ENCODE data around the gene DRD4. TPM values are rescaled to one million over a fixed set of nuclear protein-coding genes. Genes with fewer than 3 reads are reported as not detected.

DRD4 gene
- polyA plus RNA-seq, 2 of the 4 experiments (the other 2 are of a cell fraction) = not detected

DNA sequence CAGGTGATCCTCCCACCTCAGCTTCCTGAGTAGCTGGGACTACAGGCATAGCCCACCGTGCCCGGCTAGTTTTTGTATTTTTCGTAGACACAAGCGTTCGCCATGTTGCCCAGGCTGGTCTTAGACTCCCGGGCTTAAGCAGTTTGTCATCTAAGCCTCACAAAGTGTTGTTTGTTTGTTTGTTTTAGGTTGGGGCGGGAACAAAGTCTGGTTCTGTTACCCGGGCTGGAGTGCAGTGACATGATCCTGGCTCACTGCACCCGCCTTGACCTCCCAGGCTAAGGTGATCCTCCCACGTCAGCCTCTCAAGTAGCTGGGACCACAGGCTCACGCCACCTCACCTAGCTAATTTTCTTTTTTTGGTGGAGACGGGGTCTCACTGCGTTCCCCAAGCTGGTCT lies 33.9 kb upstream of the DRD4 start:
- Histone ChIP-seq H3K4me1 (peaks cover 13% of the 10 kb centered on the region), H3K4me3 (no peak overlapping the region), H3K9me3 (no peaks in the 10 kb centered on the region), H3K27ac (no peak overlapping the region), H3K4me2 (no peak overlapping the region)
- TF ChIP-seq HOXB5 (CRISPR knock-in tag; IDR thresholded peaks at IDR 0.05) (no peak), POLR2A (IDR thresholded peaks at IDR 0.05; ENCODE audit: low read length) (no peak), RCOR1 (IDR thresholded peaks at IDR 0.05; ENCODE audit: low read depth, low read length) (no peak), FOSB (CRISPR knock-in tag; IDR thresholded peaks at IDR 0.05) (no peak), EHMT2 (IDR thresholded peaks at IDR 0.05; ENCODE audit: low read depth) (no peak), ZFP36 (IDR thresholded peaks at IDR 0.05; ENCODE audit: borderline replicate concordance, partially characterized antibody) (no peak), NFE2L2 (conservative IDR thresholded peaks at IDR 0.05; ENCODE audit: low read length) (no peak), ESRRA (IDR thresholded peaks at IDR 0.05; ENCODE audit: borderline replicate concordance, low read length) (no peak), RFX5 (IDR thresholded peaks at IDR 0.05) (no peak), CHD4 (IDR thresholded peaks at IDR 0.05; ENCODE audit: borderline replicate concordance) (no peak)
- TF ChIP-seq, protein P1, sequence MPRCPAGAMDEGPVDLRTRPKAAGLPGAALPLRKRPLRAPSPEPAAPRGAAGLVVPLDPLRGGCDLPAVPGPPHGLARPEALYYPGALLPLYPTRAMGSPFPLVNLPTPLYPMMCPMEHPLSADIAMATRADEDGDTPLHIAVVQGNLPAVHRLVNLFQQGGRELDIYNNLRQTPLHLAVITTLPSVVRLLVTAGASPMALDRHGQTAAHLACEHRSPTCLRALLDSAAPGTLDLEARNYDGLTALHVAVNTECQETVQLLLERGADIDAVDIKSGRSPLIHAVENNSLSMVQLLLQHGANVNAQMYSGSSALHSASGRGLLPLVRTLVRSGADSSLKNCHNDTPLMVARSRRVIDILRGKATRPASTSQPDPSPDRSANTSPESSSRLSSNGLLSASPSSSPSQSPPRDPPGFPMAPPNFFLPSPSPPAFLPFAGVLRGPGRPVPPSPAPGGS (IDR thresholded peaks at IDR 0.05) = no peak
- TF ChIP-seq, protein P2, sequence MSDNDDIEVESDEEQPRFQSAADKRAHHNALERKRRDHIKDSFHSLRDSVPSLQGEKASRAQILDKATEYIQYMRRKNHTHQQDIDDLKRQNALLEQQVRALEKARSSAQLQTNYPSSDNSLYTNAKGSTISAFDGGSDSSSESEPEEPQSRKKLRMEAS (IDR thresholded peaks at IDR 0.05) = no peak
- ChIA-PET CTCF (interaction anchor here (1.0 to 1.7 kb wide), 2 partner anchors 10 to 49 kb away, joined by 3 read pairs; no protein-coding TSS in a partner anchor), POLR2A (no interaction called here)
- FAIRE-seq (no peak), DNase-seq (ENCODE audit: low read depth in 1 of 2, low spot score in 1 of 2) (no peak), ATAC-seq (no peak)
- WGBS (ENCODE audit: missing lambda C conversion rate) = 91% methylated on average over 12 of the region's 13 CpGs

DNA sequence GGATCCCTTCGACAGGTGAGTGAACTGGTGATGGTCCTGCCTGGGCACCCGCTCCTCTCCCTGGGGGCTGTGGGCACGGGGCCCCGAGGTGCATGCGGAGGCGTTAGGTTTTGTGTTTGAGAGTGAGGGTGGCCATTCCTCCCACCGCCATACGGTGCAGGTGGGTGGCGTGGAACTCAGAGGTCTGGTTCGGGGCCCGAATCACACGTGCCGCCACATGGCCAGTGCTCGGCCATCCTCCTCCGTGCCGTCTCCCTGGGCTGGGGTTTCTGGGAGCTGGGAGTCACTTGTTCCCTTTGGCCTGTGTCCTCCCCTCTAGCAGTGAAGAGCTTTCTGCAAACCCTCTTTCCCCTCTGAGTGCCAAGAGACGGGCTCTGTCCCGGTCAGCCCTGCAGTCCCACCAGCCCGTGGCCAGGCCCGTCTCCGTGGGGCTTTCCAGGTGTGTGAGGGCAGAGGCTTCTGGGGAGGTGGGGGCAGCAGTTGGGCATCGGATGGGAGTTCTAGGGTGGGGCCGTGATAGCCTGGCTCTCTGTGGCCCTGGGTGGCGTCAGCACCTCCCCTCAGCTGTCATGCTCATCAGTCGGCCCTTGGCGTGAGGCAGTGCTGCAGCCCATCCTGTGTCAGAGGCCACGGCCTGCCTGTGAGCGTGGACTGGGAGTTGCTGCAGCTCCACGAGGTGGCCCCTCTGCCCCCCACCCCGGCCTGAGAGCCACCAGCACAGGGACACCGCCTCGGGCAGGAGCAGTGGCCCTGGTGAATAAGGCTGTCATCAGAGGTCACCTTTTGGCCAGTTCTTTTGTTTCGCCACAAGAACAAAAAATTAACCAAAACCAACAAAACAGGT lies 31.6 kb upstream of the DRD4 start:
- FAIRE-seq = no peak
- WGBS (ENCODE audit: missing lambda C conversion rate) = 90% methylated on average over 20 of the region's 33 CpGs
- Histone ChIP-seq H3K4me1 (peaks cover 13% of the 10 kb centered on the region), H3K4me3 (no peak overlapping the region), H3K4me2 (no peak overlapping the region), H3K9me3 (no peaks in the 10 kb centered on the region), H3K27ac (peak overlapping the region in 1 of 2 experiments; percentile 69; a peak in 3 of 6 replicates)
- ChIA-PET POLR2A (no interaction called here), CTCF (interaction anchor here (0.7 to 2.3 kb wide), 4 partner anchors 9 to 118 kb away, joined by 3 to 7 read pairs (median 4); no protein-coding TSS in a partner anchor)
- no peak for ATAC-seq
- TF ChIP-seq FOSL2 (IDR thresholded peaks at IDR 0.05) = no peak
- TF ChIP-seq FOSL2 (CRISPR knock-in tag; IDR thresholded peaks at IDR 0.05) = no peak
- TF ChIP-seq MYC (IDR thresholded peaks at IDR 0.05; ENCODE audit: borderline replicate concordance, low read length) = no peak
- TF ChIP-seq JUN (IDR thresholded peaks at IDR 0.05) = no peak
- TF ChIP-seq FOSB (CRISPR knock-in tag; IDR thresholded peaks at IDR 0.05) = no peak
- no peak for TF ChIP-seq EHMT2 (IDR thresholded peaks at IDR 0.05; ENCODE audit: low read depth)
- TF ChIP-seq ZFP36 (IDR thresholded peaks at IDR 0.05; ENCODE audit: borderline replicate concordance, partially characterized antibody) = no peak
- TF ChIP-seq EHF (CRISPR knock-in tag; IDR thresholded peaks at IDR 0.05) = no peak
- TF ChIP-seq, protein P1 (IDR thresholded peaks at IDR 0.05) = no peak
- no peak for TF ChIP-seq ZSCAN20 (CRISPR knock-in tag; IDR thresholded peaks at IDR 0.05)
- no peak for DNase-seq (ENCODE audit: low read depth in 1 of 2, low spot score in 1 of 2)

DNA sequence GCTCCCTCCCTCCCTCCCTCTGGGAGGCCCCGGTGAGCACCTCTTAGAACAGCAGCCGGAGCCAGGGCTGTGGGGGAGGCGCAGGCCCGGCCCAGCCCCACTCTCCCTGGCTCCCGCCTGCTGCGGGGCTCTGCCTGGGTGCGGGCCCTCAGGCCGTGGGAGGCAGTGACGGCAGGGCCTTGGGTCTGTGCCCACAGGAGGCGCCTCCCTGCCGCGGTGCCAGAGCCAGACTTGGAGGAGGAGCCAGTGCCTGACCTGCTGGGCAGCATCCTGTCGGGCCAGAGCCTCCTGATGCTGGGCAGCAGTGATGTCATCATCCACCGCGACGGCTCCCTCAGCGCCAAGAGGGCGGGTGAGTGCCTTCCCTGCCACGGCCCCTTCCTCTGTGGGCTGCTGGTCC lies 30.8 kb upstream of the DRD4 start:
- no peak overlapping the region for H3K4me2 ChIP-seq
- ATAC-seq = peak; percentile 31 to 56; a peak in 4 of 6 replicates
- no peak for FAIRE-seq
- ChIA-PET POLR2A (interaction anchor here (1.4 kb wide), 1 partner anchor 30 kb away, joined by 3 read pairs; the partner anchor contains the start of gene PHRF1), CTCF (interaction anchor here (1.0 to 1.7 kb wide), 4 partner anchors 20 to 121 kb away, joined by 3 to 5 read pairs (median 4); no protein-coding TSS in a partner anchor)
- peaks cover 13% of the 10 kb centered on the region for H3K4me1 ChIP-seq
- H3K27ac ChIP-seq = peak overlapping the region in 1 of 2 experiments; percentile 69; a peak in 3 of 6 replicates
- no peak overlapping the region for H3K4me3 ChIP-seq
- no peaks in the 10 kb centered on the region for H3K9me3 ChIP-seq
- no CpG with 5 or more reads among the region's 19 CpGs for WGBS (ENCODE audit: missing lambda C conversion rate)
- peak in 1 of 2 experiments; percentile 50 for DNase-seq (ENCODE audit: low read depth in 1 of 2, low spot score in 1 of 2)
- TF ChIP-seq NPAS2 (CRISPR knock-in tag; IDR thresholded peaks at IDR 0.05; ENCODE audit: borderline replicate concordance) = no peak
- TF ChIP-seq ZC3H11A (IDR thresholded peaks at IDR 0.05) = no peak
- no peak for TF ChIP-seq TP53 (CRISPR knock-in tag; IDR thresholded peaks at IDR 0.05)
- TF ChIP-seq, protein P3, sequence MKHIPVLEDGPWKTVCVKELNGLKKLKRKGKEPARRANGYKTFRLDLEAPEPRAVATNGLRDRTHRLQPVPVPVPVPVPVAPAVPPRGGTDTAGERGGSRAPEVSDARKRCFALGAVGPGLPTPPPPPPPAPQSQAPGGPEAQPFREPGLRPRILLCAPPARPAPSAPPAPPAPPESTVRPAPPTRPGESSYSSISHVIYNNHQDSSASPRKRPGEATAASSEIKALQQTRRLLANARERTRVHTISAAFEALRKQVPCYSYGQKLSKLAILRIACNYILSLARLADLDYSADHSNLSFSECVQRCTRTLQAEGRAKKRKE (CRISPR knock-in tag; IDR thresholded peaks at IDR 0.05; ENCODE audit: low read depth) = no peak
- TF ChIP-seq FOXS1 (CRISPR knock-in tag; IDR thresholded peaks at IDR 0.05) = no peak
- TF ChIP-seq HOXB13 (CRISPR knock-in tag; IDR thresholded peaks at IDR 0.05; ENCODE audit: low read depth) = no peak
- TF ChIP-seq NFE2L2 (conservative IDR thresholded peaks at IDR 0.05; ENCODE audit: low read length) = no peak
- TF ChIP-seq, protein P4, sequence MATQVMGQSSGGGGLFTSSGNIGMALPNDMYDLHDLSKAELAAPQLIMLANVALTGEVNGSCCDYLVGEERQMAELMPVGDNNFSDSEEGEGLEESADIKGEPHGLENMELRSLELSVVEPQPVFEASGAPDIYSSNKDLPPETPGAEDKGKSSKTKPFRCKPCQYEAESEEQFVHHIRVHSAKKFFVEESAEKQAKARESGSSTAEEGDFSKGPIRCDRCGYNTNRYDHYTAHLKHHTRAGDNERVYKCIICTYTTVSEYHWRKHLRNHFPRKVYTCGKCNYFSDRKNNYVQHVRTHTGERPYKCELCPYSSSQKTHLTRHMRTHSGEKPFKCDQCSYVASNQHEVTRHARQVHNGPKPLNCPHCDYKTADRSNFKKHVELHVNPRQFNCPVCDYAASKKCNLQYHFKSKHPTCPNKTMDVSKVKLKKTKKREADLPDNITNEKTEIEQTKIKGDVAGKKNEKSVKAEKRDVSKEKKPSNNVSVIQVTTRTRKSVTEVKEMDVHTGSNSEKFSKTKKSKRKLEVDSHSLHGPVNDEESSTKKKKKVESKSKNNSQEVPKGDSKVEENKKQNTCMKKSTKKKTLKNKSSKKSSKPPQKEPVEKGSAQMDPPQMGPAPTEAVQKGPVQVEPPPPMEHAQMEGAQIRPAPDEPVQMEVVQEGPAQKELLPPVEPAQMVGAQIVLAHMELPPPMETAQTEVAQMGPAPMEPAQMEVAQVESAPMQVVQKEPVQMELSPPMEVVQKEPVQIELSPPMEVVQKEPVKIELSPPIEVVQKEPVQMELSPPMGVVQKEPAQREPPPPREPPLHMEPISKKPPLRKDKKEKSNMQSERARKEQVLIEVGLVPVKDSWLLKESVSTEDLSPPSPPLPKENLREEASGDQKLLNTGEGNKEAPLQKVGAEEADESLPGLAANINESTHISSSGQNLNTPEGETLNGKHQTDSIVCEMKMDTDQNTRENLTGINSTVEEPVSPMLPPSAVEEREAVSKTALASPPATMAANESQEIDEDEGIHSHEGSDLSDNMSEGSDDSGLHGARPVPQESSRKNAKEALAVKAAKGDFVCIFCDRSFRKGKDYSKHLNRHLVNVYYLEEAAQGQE (IDR thresholded peaks at IDR 0.05) = no peak
- no peak for TF ChIP-seq TFCP2L1 (CRISPR knock-in tag; IDR thresholded peaks at IDR 0.05)

All from A549 (cell line).